GM21619 (cell line): ENCODE data around the gene RPS14.
"Not testable (repeated sequence)": the region's sequence is repeated elsewhere in the genome, so short reads cannot be mapped to it uniquely, and the experiment has no call there.

Source experiments
- ATAC-seq: cut with Tn5 transposase; IDR thresholded peaks from one replicate; pipeline ENCODE4 v1.9.1; 2021; ENCODE audit not compliant: unreplicated experiment

Gene RPS14

GRCh38 chr5:150413902-150414790, 35.4 kb downstream of the RPS14 start:
- ATAC-seq: not testable (repeated sequence)

GRCh38 chr5:150413176-150413901, 36.2 kb downstream of the RPS14 start:
- ATAC-seq: no peak

- peak; percentile 72 for ATAC-seq
Observed at GRCh38 chr5:150412319-150413175, 37.0 kb downstream of the RPS14 start, which contains the start of gene CD74. Gene CD74, minus strand, starts transcription at chr5:150412910. Its CDS starts 161 bp downstream, at chr5:150412749.

GRCh38 chr5:150411245-150411979, 38.1 kb downstream of the RPS14 start:
- peak; percentile 19 for ATAC-seq

GRCh38 chr5:150410524-150411244, 38.9 kb downstream of the RPS14 start:
- ATAC-seq: no peak

- ATAC-seq: peak; percentile 30
Observed at GRCh38 chr5:150409638-150410523, 39.7 kb downstream of the RPS14 start.

GRCh38 chr5:150408231-150408943, 41.2 kb downstream of the RPS14 start:
- ATAC-seq: no peak

- no peak for ATAC-seq
Observed at GRCh38 chr5:150407096-150407720, 42.3 kb downstream of the RPS14 start.

- ATAC-seq: no peak
Observed at GRCh38 chr5:150406723-150407095, 42.8 kb downstream of the RPS14 start.

- ATAC-seq: no peak
Observed at GRCh38 chr5:150406103-150406722, 43.3 kb downstream of the RPS14 start.

- no peak for ATAC-seq
Observed at GRCh38 chr5:150404941-150405816, 44.4 kb downstream of the RPS14 start.

- ATAC-seq: no peak
Observed at GRCh38 chr5:150404535-150404934, 45.0 kb downstream of the RPS14 start.

- no peak for ATAC-seq
Observed at GRCh38 chr5:150404121-150404520, 45.4 kb downstream of the RPS14 start.

GRCh38 chr5:150402901-150403342, 46.6 kb downstream of the RPS14 start:
- no peak for ATAC-seq

- no peak for ATAC-seq
Observed at GRCh38 chr5:150402229-150402773, 47.2 kb downstream of the RPS14 start.
